Measurements from ENCODE around the gene PHLDB3. TPM values are rescaled to one million over a fixed set of nuclear protein-coding genes. Genes with fewer than 3 reads are reported as not detected.

The PHLDB3 gene
- total and polyA plus RNA-seq, 2 of the 4 experiments (the other 2 are of a cell fraction): 2.9 to 10.6 TPM

DNA sequence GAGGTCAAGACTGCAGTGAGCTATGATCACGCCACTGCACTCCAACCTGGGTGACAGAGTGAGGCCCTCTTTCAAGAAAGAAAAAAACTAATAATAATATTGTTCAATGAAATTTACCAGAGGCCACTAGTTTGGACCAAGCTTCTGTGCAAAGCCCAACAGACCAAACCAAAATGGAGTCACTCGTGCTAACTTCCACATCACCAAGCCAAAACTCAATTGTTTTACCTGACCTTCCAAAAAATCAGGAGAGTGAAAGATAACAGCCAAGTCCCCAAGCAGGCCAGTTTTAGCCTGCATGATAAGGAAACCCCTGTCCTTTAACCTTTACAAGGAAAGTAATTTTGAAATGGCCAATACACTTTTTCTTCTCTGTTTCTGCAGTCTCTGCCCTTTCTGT lies 59.1 kb downstream of the PHLDB3 start (continued):
- TF ChIP-seq NFE2L2 (IDR thresholded peaks at IDR 0.05; ENCODE audit: low read depth, low read length): no peak
- no peak for TF ChIP-seq RAD21 (IDR thresholded peaks at IDR 0.05; ENCODE audit: low read length)
- no peak for TF ChIP-seq BHLHE40 (IDR thresholded peaks at IDR 0.05; ENCODE audit: low read depth, low read length)
- no peak for TF ChIP-seq MAFK (IDR thresholded peaks at IDR 0.05; ENCODE audit: low read depth, low read length)
- TF ChIP-seq FOS (IDR thresholded peaks at IDR 0.05; ENCODE audit: low read depth, low read length): no peak

DNA sequence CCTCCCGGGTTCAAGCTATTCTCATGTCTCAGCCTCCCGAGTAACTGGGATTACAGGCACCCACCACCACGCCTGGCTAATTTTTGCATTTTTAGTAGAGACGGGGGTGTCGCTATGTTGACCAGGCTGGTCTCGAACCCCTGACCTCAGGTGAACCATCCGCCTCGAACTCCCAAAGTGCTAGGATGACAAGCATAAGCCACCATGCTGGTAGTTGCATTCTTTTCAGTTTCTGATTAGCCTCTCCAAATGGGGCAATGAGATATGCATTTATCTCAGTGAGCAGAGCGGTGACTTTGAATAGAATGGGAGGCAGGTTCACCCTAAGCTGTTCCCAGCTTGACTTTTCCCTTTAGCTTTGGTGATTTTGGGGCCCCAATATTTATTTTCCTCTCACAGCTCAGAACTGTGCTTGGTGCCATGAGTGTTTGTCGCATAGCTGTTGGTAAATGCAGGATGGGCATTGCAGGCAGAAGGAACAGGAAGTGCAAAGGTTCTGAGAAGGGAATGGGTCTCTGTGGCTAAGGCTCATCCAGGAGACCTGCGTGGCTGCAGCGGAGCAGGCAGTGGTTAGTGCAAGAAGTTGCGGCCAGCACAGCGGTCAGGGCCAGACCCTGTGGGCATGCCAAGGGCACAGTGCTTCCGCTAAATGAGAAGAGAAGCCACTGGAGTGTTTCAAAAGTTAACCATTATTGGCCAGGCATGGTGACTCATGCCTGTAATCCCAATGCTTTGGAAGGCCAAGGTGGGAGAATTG lies 59.8 kb downstream of the PHLDB3 start:
- intact Hi-C loops (cut with micrococcal nuclease) (loop anchor here (10.0 kb wide), 1 partner anchor 360 kb away; the partner anchor contains the start of gene LYPD5), dilution Hi-C loops (cut with HindIII; ENCODE audit: low sequenced_read_pairs, unreplicated experiment) (no loop called here), in situ Hi-C loops (cut with MboI; ENCODE audit: low sequenced_read_pairs) (loop anchor here (5.0 kb wide), 1 partner anchor 78 kb away; no protein-coding TSS in a partner anchor)
- ATAC-seq (ENCODE audit: low read depth) (no peak), DNase-seq (no peak)
- H3K4ac ChIP-seq (ENCODE audit: low read depth, low read length): no peak overlapping the region
- ChIA-PET CTCF (interaction anchor here (2.2 kb wide), 1 partner anchor 75 kb away, joined by 7 read pairs; no protein-coding TSS in a partner anchor), POLR2A (ENCODE audit: unreplicated experiment) (no interaction called here)
- no peak overlapping the region for H2AK9ac ChIP-seq (replicated peaks; ENCODE audit: low read depth, low read length, poor library complexity)
- BruUV-seq (replicated peaks): no TSS peak
- no peak overlapping the region for H3K23ac ChIP-seq (ENCODE audit: low read depth, low read length)
- no peak overlapping the region for H3K56ac ChIP-seq (ENCODE audit: extremely low read depth, insufficient read depth, low read length)
- H3K4me2 ChIP-seq (ENCODE audit: low read depth, low read length): no peak overlapping the region
- H3K27ac ChIP-seq (ENCODE audit: insufficient read depth, low read length): no peak overlapping the region
- no peak overlapping the region for H3K4me3 ChIP-seq (ENCODE audit: insufficient read depth, low read depth, low read length)
- no peaks in the 10 kb centered on the region for H3K79me1 ChIP-seq (ENCODE audit: low read depth in 1 of 2, low read length in 2 of 2)
- no peaks in the 10 kb centered on the region for H3K4me1 ChIP-seq (ENCODE audit: control insufficient read depth, insufficient read depth, low read length)
- no peak overlapping the region for H4K91ac ChIP-seq (ENCODE audit: insufficient read depth, low read depth, low read length)
- H2AFZ ChIP-seq (replicated peaks; ENCODE audit: low read length, poor library complexity): no peak overlapping the region
- no peak overlapping the region for H3K9ac ChIP-seq (ENCODE audit: low read depth, low read length)
- TF ChIP-seq RFX5 (IDR thresholded peaks at IDR 0.05; ENCODE audit: low read depth, low read length): no peak
- TF ChIP-seq SMC3 (IDR thresholded peaks at IDR 0.05; ENCODE audit: low read depth, low read length): no peak
- TF ChIP-seq RAD21 (IDR thresholded peaks at IDR 0.05; ENCODE audit: low read length): no peak
- TF ChIP-seq CHD1 (IDR thresholded peaks at IDR 0.05; ENCODE audit: low read depth, low read length): no peak
- no peak for TF ChIP-seq POLR2A (IDR thresholded peaks at IDR 0.05; ENCODE audit: low read depth, low read length)
- TF ChIP-seq, protein P1, sequence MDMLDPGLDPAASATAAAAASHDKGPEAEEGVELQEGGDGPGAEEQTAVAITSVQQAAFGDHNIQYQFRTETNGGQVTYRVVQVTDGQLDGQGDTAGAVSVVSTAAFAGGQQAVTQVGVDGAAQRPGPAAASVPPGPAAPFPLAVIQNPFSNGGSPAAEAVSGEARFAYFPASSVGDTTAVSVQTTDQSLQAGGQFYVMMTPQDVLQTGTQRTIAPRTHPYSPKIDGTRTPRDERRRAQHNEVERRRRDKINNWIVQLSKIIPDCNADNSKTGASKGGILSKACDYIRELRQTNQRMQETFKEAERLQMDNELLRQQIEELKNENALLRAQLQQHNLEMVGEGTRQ (IDR thresholded peaks at IDR 0.05; ENCODE audit: low read depth, low read length): no peak
- no peak overlapping the region; the same call in 1 of the 2 replicates for H2AK5ac ChIP-seq (ENCODE audit: low read depth, low read length)
- H3K9me3 ChIP-seq (ENCODE audit: control insufficient read depth, insufficient read depth, low read length): peaks cover under 1% of the 10 kb centered on the region; the same call in 1 of the 2 replicates
- H2BK20ac ChIP-seq (ENCODE audit: low read depth, low read length): no peak overlapping the region
- H3K36me3 ChIP-seq (ENCODE audit: control insufficient read depth, insufficient read depth, low read length): no peaks in the 10 kb centered on the region
- no peak overlapping the region for H2BK15ac ChIP-seq (ENCODE audit: low read depth, low read length)
- H4K8ac ChIP-seq (ENCODE audit: low read depth in 2 of 2, low read length in 2 of 2): no peak overlapping the region
- no peak overlapping the region for H3K14ac ChIP-seq (replicated peaks; ENCODE audit: low read depth, low read length)
- WGBS, 2 experiments (ENCODE audit: extremely low coverage in 2 of 2, insufficient read length in 1 of 2): 86% methylated on average over 6 of the region's 15 CpGs; no CpG with 5 or more reads in 1 of the 2 experiments
- no peak overlapping the region for H2BK120ac ChIP-seq (ENCODE audit: low read depth, low read length)
- H4K20me1 ChIP-seq (ENCODE audit: insufficient read depth, low read length): no peaks in the 10 kb centered on the region
- no peak overlapping the region for H2BK5ac ChIP-seq (ENCODE audit: low read depth, low read length, poor library complexity, severe bottlenecking)
- H3K27me3 ChIP-seq (ENCODE audit: control insufficient read depth, insufficient read depth, low read length): no peaks in the 10 kb centered on the region
- H3K18ac ChIP-seq (ENCODE audit: low read depth, low read length): no peak overlapping the region
- no peak overlapping the region for H4K5ac ChIP-seq (ENCODE audit: low read depth, low read length)
- no peaks in the 10 kb centered on the region for H3K9me1 ChIP-seq (ENCODE audit: insufficient read depth, low read length)
